HUES64 (cell line): Measurements from ENCODE around the gene NRG4.
"Not testable (repeated sequence)": the region's sequence is repeated elsewhere in the genome, so short reads cannot be mapped to it uniquely, and the experiment has no call there.

Experiments
- H3K27ac ChIP-seq: 2 replicates; pipeline ENCODE4 v1.7.0; 2013; ENCODE audit warnings: low read depth, low read length, inconsistent platforms
- H3K27me3 ChIP-seq: 2 replicates; pipeline ENCODE4 v1.6.1; 2013; ENCODE audit warnings: mild to moderate bottlenecking, low read length; ENCODE audit not compliant: insufficient read depth
- H3K36me3 ChIP-seq: 2 replicates; pipeline ENCODE4 v1.6.1; 2013; ENCODE audit warnings: mild to moderate bottlenecking, low read length; ENCODE audit not compliant: insufficient read depth
- H3K4me1 ChIP-seq: 2 replicates; pipeline ENCODE4 v1.6.1; 2013; ENCODE audit warnings: mild to moderate bottlenecking, low read length, moderate library complexity; ENCODE audit not compliant: insufficient read depth
- H3K4me3 ChIP-seq: 2 replicates; pipeline ENCODE4 v1.5.1; 2013; ENCODE audit warnings: mild to moderate bottlenecking, low read length, moderate library complexity
- H3K9ac ChIP-seq: 2 replicates; pipeline ENCODE4 v1.6.1; 2013; ENCODE audit warnings: mild to moderate bottlenecking, low read depth, low read length
- H3K9me3 ChIP-seq: 2 replicates; pipeline ENCODE4 v1.6.1; 2013; ENCODE audit warnings: low read depth, low read length; ENCODE audit not compliant: insufficient read depth
- whole genome bisulfite sequencing: fragments of 150-250, 120-280 bp; methylation state at CpG from one replicate; pipeline ENCODE4 v1.1.7; 2013; ENCODE audit warnings: missing lambda C conversion rate; 5-methylcytosine and 5-hydroxymethylcytosine counted together

NRG4 gene

DNA sequence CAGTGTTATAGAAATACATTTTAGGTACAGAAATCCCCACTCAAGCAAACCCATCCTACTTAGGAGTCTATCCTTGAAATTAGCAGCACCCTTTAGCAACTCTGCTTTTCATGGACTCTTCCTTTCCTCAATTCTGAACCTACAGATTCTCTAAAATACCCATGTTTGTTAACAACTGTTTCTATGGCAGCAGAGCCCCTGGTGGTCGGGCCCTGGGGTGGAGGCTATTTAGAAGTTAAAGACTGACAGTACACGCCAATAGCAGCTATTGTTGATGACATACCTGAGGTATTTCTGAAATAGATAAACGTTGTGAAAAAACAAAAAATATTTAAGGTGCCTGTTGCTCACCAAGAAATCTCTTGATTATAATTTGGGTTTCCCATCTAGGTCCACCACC is 23.4 kb upstream of the NRG4 start:
- H3K9me3 ChIP-seq = no peaks in the 10 kb centered on the region
- H3K27ac ChIP-seq = peak overlapping the region; percentile 27; the same call in 1 of the 2 replicates
- H3K4me3 ChIP-seq = no peak overlapping the region
- H3K4me1 ChIP-seq = peaks cover 15% of the 10 kb centered on the region; the same call in 1 of the 2 replicates
- H3K27me3 ChIP-seq = no peaks in the 10 kb centered on the region
- WGBS = 31% methylated on average over 3 of the region's 3 CpGs
- H3K36me3 ChIP-seq = no peaks in the 10 kb centered on the region
- H3K9ac ChIP-seq = no peak overlapping the region

DNA sequence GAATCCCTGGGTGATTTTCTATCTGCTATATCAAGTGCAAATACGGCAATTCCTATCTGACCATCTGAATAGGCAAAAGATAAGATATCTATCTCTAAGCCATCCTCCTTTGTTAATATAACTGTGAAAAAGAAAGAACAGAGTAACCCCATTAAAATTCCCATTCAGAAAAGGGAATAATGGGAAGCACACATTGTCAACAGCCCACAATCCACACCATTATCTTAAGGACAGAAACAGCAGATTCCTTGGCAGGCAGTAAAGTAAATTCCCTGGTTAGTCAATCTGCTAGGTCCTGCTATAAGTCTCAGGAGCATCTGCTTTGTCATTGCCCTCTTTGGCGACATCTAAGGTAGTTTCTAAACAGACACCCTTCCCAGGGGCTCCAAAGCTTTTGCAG is 21.9 kb upstream of the NRG4 start:
- no peaks in the 10 kb centered on the region for H3K27me3 ChIP-seq
- no peak overlapping the region for H3K27ac ChIP-seq
- H3K36me3 ChIP-seq = no peaks in the 10 kb centered on the region
- no peaks in the 10 kb centered on the region for H3K9me3 ChIP-seq
- peaks cover 15% of the 10 kb centered on the region; the same call in 1 of the 2 replicates for H3K4me1 ChIP-seq
- WGBS = 94% methylated on average over 2 of the region's 2 CpGs
- H3K4me3 ChIP-seq = no peak overlapping the region
- no peak overlapping the region for H3K9ac ChIP-seq

DNA sequence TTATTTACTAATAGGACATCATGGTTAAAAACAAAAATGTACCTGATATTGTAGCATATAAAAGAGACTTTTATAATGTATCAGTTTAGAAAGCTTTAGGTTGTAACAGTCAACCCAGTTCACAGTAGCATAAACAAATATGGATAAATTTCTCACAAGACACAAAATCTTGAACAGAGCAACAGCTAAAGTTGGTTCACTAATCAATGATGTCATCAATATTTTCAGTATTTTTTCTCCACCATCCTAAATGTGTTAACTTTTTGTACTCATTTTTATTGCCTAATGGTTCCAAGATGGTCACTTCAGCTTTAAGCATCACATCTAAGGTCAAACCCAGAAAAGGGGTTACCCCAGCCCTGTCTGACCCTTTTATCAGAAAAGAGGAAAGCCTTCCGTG is 21.2 kb upstream of the NRG4 start:
- Histone ChIP-seq H3K9me3 (no peaks in the 10 kb centered on the region), H3K27me3 (no peaks in the 10 kb centered on the region), H3K4me3 (no peak overlapping the region), H3K9ac (no peak overlapping the region), H3K36me3 (no peaks in the 10 kb centered on the region), H3K4me1 (peaks cover 15% of the 10 kb centered on the region; the same call in 1 of the 2 replicates), H3K27ac (no peak overlapping the region)
- 78% methylated on average over 1 of the region's 1 CpG for WGBS

DNA sequence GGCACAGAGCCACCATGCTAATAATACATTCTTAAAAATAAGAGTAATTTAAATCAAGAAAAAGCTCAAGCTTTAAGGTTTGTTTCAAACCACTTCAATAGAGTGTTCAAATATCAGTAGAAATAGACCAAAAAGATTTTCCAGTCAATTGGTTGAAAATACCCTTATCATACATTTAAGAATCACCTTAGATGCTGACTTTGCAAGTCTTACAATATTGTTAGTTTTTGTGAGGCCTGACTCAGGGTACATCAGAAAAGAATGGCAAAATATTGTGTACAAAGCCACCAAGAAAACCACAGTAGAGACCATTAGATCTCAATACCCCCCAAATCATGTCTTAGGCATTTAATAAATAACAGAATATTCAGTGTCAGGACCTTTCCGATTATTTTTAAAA is 19.8 kb upstream of the NRG4 start:
- no peaks in the 10 kb centered on the region for H3K27me3 ChIP-seq
- no peak overlapping the region for H3K4me3 ChIP-seq
- H3K36me3 ChIP-seq = no peaks in the 10 kb centered on the region
- peaks cover 15% of the 10 kb centered on the region; the same call in 1 of the 2 replicates for H3K4me1 ChIP-seq
- H3K9ac ChIP-seq = no peak overlapping the region
- no peak overlapping the region for H3K27ac ChIP-seq
- no CpG with 5 or more reads among the region's 1 CpG for WGBS
- no peaks in the 10 kb centered on the region for H3K9me3 ChIP-seq

DNA sequence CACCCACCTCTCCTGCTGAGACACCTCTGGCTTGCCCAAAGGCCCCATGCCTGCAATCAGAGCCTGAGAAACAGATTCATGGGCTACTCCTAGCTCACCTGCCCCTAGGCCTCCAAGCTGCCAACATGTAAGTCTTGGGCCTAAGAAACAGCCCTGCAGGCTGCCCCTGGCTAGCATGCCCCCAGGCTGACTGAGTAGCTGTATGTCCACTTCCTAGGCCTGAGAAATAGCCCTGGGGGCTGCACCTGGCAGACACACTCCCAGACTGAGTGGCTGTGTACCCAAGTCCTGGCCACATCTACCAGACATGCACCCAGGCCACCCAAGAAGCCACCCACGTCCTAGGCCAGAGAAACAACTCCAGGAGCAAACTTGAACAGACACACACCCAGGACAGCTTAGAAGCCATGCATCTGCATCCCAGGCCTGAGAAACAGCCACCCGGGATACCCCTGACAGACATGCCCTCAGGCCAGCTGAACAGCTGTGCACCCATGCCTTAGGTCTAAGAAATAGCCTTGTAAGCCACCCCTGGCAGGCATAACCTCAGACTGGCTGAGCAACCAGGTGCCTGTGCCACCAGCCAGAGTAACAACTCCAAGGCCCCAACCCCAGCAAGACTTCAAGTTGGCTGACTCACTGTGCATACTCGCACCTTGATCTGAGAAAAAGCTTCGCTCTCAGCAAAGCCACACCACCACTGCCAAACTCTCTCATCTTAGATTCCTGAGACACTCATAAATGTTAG is 12.0 kb upstream of the NRG4 start:
- 93% methylated on average over 4 of the region's 4 CpGs for WGBS
- no peaks in the 10 kb centered on the region for H3K4me1 ChIP-seq
- H3K27me3 ChIP-seq = no peaks in the 10 kb centered on the region
- H3K9ac ChIP-seq = no peak overlapping the region
- peaks cover 14% of the 10 kb centered on the region; the same call in 1 of the 2 replicates for H3K9me3 ChIP-seq
- H3K27ac ChIP-seq = no peak overlapping the region
- H3K4me3 ChIP-seq = no peak overlapping the region
- H3K36me3 ChIP-seq = no peaks in the 10 kb centered on the region

DNA sequence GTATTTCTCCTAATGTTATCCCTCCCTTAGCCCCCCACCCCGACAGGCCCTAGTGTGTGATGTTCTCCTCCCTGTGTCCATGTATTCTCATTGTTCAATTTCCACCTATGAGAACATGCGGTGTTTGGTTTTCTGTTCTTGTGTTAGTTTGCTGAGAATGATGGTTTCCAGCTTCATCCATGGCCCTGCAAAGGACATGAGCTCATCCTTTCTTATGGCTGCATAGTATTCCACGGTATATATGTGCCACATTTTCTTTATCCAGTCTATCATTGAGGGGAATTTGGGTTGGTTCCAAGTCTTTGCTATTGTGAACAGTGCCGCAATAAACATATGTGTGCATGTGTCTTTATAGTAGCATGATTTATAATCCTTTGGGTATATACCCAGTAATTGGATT is 1.2 kb upstream of the NRG4 start:
- WGBS = 95% methylated on average over 4 of the region's 4 CpGs
- not testable (repeated sequence) for H3K27me3 ChIP-seq, H3K9me3 ChIP-seq, H3K9ac ChIP-seq, H3K4me3 ChIP-seq, H3K36me3 ChIP-seq, H3K4me1 ChIP-seq, H3K27ac ChIP-seq

DNA sequence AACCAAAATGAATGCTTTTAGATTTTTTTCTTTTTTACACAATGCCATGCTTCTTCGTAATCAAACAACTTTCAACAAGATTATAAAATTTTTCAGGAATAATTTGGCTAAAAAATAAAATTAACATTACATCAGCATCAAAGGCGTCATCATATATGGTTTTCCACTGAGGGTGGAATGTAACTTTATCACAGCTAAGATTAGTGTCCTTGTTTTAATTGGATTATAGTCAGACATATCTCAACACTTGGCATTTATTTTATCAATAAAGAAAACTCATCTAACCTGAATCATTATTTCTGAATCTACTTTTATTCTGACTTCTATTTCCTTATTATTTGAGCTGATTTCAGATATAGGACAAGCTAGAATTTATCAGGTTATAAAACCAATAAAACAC is 1.6 kb downstream of the NRG4 start:
- H3K27ac ChIP-seq = no peak overlapping the region
- WGBS = 86% methylated on average over 1 of the region's 2 CpGs
- H3K4me3 ChIP-seq = no peak overlapping the region

DNA sequence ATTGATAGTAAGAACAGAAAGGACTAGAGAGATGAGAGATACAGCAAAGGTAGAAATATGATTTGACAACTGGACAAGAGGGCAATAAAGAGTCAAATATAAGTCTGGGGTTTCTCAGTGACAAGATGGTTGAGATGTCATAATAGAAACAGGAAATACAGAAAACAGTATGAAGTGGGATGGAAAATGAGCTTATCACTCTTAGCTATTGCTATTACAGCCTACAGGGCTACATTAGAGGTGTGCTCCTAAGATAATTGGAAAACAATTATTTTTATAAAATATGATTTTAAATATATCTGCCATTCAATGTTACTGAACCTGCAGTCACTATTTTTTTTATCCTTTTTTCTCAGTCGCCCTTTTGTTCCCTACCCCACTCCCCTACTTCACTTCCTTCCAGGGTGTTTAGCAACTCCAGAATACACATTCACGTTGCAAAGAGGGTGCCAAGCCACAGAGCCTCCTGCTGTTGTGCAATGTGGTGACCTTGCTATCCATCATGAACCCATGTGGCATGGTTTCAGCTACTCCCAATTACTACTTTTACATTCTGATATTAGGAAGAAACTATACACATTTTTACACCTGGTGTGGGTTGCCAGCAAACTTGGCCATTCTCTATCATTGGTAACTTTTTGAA is 6.0 kb downstream of the NRG4 start:
- Histone ChIP-seq H3K4me3 (no peak overlapping the region), H3K36me3 (no peaks in the 10 kb centered on the region), H3K27ac (no peak overlapping the region), H3K27me3 (no peaks in the 10 kb centered on the region), H3K4me1 (no peaks in the 10 kb centered on the region), H3K9me3 (no peaks in the 10 kb centered on the region), H3K9ac (no peak overlapping the region)
- 49% methylated on average over 2 of the region's 2 CpGs for WGBS

More for the DNA sequence above, 1.6 kb downstream of the NRG4 start:
- H3K4me1 ChIP-seq = no peaks in the 10 kb centered on the region
- no peaks in the 10 kb centered on the region for H3K9me3 ChIP-seq
- H3K27me3 ChIP-seq = no peaks in the 10 kb centered on the region
- H3K36me3 ChIP-seq = no peaks in the 10 kb centered on the region
- no peak overlapping the region for H3K9ac ChIP-seq

DNA sequence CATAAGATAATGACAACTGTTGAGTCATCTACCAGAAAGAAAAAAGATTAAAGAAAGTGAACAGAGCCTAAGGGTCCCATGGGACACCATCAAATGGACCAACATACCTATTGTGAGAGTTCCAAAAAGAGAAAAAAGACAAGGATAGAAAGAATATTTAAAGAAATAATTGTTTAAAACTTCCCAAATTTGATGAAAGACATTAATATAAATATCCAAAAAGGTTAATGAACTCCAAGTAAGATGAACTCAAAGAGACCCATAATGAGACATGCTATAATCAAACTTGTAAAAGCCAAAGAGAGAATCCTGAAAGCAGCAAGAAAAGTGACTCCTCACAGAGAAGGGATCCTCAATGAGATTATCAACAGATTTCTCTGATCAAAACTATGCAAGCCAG is 8.9 kb downstream of the NRG4 start:
- Histone ChIP-seq H3K4me3 (no peak overlapping the region), H3K4me1 (no peaks in the 10 kb centered on the region), H3K36me3 (no peaks in the 10 kb centered on the region), H3K27ac (no peak overlapping the region), H3K27me3 (no peaks in the 10 kb centered on the region), H3K9ac (no peak overlapping the region), H3K9me3 (no peaks in the 10 kb centered on the region)

DNA sequence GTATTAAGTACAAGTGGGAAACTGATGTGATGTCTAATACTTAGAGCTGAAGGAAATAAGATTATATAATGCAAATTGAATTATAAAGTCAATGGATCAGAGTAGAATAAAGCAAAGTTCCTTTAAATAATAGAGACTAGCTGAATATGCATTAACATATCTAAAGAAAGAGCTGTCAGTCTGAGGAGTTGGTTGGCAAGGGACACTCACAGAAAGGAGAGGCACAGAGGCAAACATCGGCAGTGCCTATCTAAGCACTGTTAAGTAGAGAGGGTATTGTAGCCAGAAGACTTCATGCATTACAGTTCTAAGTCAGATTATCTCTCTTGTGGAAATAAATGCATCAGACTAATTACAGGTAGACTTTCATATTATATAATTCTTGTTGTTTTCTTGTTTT is 16.6 kb downstream of the NRG4 start:
- H3K4me3 ChIP-seq = no peak overlapping the region
- 0 out of 2 replicates have a peak, but pooled peaks cover 6% of the 10 kb centered on the region for H3K4me1 ChIP-seq
- no peak overlapping the region for H3K27ac ChIP-seq
- no peaks in the 10 kb centered on the region for H3K27me3 ChIP-seq
- H3K36me3 ChIP-seq = no peaks in the 10 kb centered on the region
- no peak overlapping the region for H3K9ac ChIP-seq
- WGBS = 86% methylated on average over 1 of the region's 1 CpG
- H3K9me3 ChIP-seq = peaks cover 5% of the 10 kb centered on the region; the same call in 1 of the 2 replicates

DNA sequence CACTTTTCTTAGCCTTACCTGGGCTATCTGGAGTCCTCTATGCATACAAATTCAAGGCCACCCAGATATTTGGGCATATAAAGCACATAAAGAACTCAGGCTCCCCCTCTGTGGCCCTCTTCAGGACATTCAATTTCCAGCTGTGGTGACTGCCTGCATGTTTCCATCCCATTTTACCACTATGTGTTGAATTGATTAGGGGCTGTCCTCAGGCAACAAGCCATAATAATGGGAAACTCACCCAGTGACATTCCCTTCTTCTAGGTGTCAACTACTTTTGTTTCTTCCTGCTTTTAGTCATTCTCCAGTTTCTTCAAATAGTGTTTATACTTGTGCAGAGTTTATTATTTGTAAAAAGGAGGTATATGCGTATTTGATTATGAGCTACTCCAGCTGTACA is 18.0 kb downstream of the NRG4 start:
- H3K27me3 ChIP-seq = no peaks in the 10 kb centered on the region
- no peak overlapping the region for H3K27ac ChIP-seq
- no CpG with 5 or more reads among the region's 1 CpG for WGBS
- no peak overlapping the region for H3K9ac ChIP-seq
- H3K9me3 ChIP-seq = peaks cover 5% of the 10 kb centered on the region; the same call in 1 of the 2 replicates
- 0 out of 2 replicates have a peak, but pooled peaks cover 6% of the 10 kb centered on the region for H3K4me1 ChIP-seq
- no peaks in the 10 kb centered on the region for H3K36me3 ChIP-seq
- H3K4me3 ChIP-seq = no peak overlapping the region
